Measurements from ENCODE around the gene OCA2. TPM values are rescaled to one million over a fixed set of nuclear protein-coding genes. Genes with fewer than 3 reads are reported as not detected.

Gene OCA2
- total and polyA plus RNA-seq, 2 of the 4 experiments (the other 2 are of a cell fraction): under 0.01 to 0.03 TPM

DNA sequence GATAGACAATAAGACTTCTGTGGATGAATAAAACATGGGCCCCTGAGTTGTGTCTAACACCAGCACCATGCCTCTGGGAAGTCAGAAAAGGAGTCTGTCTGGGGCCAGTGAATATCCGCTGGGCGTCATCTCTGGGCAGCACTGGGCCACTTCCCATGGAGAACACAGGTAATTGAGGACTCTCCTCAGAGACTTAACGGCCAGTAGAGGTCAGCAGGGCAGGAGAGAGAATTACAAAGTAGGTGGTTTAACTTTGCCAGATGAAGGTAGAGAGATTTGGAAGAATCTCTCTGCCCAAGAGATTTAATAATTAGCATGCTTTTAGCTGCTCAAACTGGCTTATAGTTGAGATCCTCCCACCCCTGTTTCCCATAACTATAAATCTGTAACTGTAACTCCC lies 65.7 kb downstream of the OCA2 start:
- no peaks in the 10 kb centered on the region for H3K27me3 ChIP-seq (ENCODE audit: control insufficient read depth, insufficient read depth, low read length)
- no peak for DNase-seq
- no peak overlapping the region for H2AFZ ChIP-seq (replicated peaks; ENCODE audit: low read length, poor library complexity)
- TF ChIP-seq, protein P1, sequence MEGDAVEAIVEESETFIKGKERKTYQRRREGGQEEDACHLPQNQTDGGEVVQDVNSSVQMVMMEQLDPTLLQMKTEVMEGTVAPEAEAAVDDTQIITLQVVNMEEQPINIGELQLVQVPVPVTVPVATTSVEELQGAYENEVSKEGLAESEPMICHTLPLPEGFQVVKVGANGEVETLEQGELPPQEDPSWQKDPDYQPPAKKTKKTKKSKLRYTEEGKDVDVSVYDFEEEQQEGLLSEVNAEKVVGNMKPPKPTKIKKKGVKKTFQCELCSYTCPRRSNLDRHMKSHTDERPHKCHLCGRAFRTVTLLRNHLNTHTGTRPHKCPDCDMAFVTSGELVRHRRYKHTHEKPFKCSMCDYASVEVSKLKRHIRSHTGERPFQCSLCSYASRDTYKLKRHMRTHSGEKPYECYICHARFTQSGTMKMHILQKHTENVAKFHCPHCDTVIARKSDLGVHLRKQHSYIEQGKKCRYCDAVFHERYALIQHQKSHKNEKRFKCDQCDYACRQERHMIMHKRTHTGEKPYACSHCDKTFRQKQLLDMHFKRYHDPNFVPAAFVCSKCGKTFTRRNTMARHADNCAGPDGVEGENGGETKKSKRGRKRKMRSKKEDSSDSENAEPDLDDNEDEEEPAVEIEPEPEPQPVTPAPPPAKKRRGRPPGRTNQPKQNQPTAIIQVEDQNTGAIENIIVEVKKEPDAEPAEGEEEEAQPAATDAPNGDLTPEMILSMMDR (conservative IDR thresholded peaks at IDR 0.05; ENCODE audit: low read depth, low read length): no peak
- TF ChIP-seq RAD21 (IDR thresholded peaks at IDR 0.05; ENCODE audit: low read length): no peak
- TF ChIP-seq, protein P2, sequence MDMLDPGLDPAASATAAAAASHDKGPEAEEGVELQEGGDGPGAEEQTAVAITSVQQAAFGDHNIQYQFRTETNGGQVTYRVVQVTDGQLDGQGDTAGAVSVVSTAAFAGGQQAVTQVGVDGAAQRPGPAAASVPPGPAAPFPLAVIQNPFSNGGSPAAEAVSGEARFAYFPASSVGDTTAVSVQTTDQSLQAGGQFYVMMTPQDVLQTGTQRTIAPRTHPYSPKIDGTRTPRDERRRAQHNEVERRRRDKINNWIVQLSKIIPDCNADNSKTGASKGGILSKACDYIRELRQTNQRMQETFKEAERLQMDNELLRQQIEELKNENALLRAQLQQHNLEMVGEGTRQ (IDR thresholded peaks at IDR 0.05; ENCODE audit: low read depth, low read length): no peak
- TF ChIP-seq MAZ (IDR thresholded peaks at IDR 0.05; ENCODE audit: borderline replicate concordance, low read depth, low read length): no peak
- no peak for TF ChIP-seq MXI1 (IDR thresholded peaks at IDR 0.05; ENCODE audit: borderline replicate concordance, low read depth, low read length)
- no peak for TF ChIP-seq SMC3 (IDR thresholded peaks at IDR 0.05; ENCODE audit: low read depth, low read length)
- TF ChIP-seq BHLHE40 (IDR thresholded peaks at IDR 0.05; ENCODE audit: low read depth, low read length): no peak
- no peak for TF ChIP-seq CEBPB (IDR thresholded peaks at IDR 0.05; ENCODE audit: low read depth, low read length)
- TF ChIP-seq POLR2A (IDR thresholded peaks at IDR 0.05; ENCODE audit: low read depth, low read length): no peak
- no peak for TF ChIP-seq MAFK (IDR thresholded peaks at IDR 0.05; ENCODE audit: low read depth, low read length)
- TF ChIP-seq CHD1 (IDR thresholded peaks at IDR 0.05; ENCODE audit: low read depth, low read length): no peak
- TF ChIP-seq RCOR1 (IDR thresholded peaks at IDR 0.05; ENCODE audit: insufficient replicate concordance, low read length): no peak
- TF ChIP-seq FOS (IDR thresholded peaks at IDR 0.05; ENCODE audit: low read depth, low read length): no peak
- TF ChIP-seq NFE2L2 (IDR thresholded peaks at IDR 0.05; ENCODE audit: low read depth, low read length): no peak
- H3K27ac ChIP-seq (ENCODE audit: insufficient read depth, low read length): no peak overlapping the region
- no peak overlapping the region for H3K56ac ChIP-seq (ENCODE audit: extremely low read depth, insufficient read depth, low read length)
- no peak overlapping the region for H3K4ac ChIP-seq (ENCODE audit: low read depth, low read length)
- CTCF ChIA-PET: no interaction called here
- H3K18ac ChIP-seq (ENCODE audit: low read depth, low read length): no peak overlapping the region
- no peaks in the 10 kb centered on the region for H3K79me1 ChIP-seq (ENCODE audit: low read depth in 1 of 2, low read length in 2 of 2)
- no peak overlapping the region for H2BK15ac ChIP-seq (ENCODE audit: low read depth, low read length)
- H4K20me1 ChIP-seq (ENCODE audit: insufficient read depth, low read length): no peaks in the 10 kb centered on the region
- POLR2A ChIA-PET (ENCODE audit: unreplicated experiment): no interaction called here
- WGBS, 2 experiments (ENCODE audit: extremely low coverage in 2 of 2, insufficient read length in 1 of 2): 60% methylated on average over 2 of the region's 3 CpGs; no CpG with 5 or more reads in 1 of the 2 experiments
- in situ Hi-C loops (cut with MboI; ENCODE audit: low sequenced_read_pairs): no loop called here
- H3K14ac ChIP-seq (replicated peaks; ENCODE audit: low read depth, low read length): no peak overlapping the region
- no peak overlapping the region for H2BK5ac ChIP-seq (ENCODE audit: low read depth, low read length, poor library complexity, severe bottlenecking)
- H2BK120ac ChIP-seq (ENCODE audit: low read depth, low read length): no peak overlapping the region
- H3K4me2 ChIP-seq (ENCODE audit: low read depth, low read length): no peak overlapping the region
- no peak for ATAC-seq (ENCODE audit: low read depth)
- no peak overlapping the region for H2AK9ac ChIP-seq (replicated peaks; ENCODE audit: low read depth, low read length, poor library complexity)
- no peak overlapping the region for H4K8ac ChIP-seq (ENCODE audit: low read depth in 2 of 2, low read length in 2 of 2)
- intact Hi-C loops (cut with micrococcal nuclease): no loop called here
- H2BK20ac ChIP-seq (ENCODE audit: low read depth, low read length): no peak overlapping the region
- BruUV-seq (replicated peaks): no TSS peak
- no peaks in the 10 kb centered on the region for H3K9me1 ChIP-seq (ENCODE audit: insufficient read depth, low read length)
- H3K36me3 ChIP-seq (ENCODE audit: control insufficient read depth, insufficient read depth, low read length): no peaks in the 10 kb centered on the region
- H3K4me1 ChIP-seq (ENCODE audit: control insufficient read depth, insufficient read depth, low read length): no peaks in the 10 kb centered on the region
- no peak overlapping the region for H3K9ac ChIP-seq (ENCODE audit: low read depth, low read length)
- H4K91ac ChIP-seq (ENCODE audit: insufficient read depth, low read depth, low read length): no peak overlapping the region
- H3K23ac ChIP-seq (ENCODE audit: low read depth, low read length): no peak overlapping the region
- dilution Hi-C loops (cut with HindIII; ENCODE audit: low sequenced_read_pairs, unreplicated experiment): no loop called here
- H4K5ac ChIP-seq (ENCODE audit: low read depth, low read length): no peak overlapping the region
- H2AK5ac ChIP-seq (ENCODE audit: low read depth, low read length): no peak overlapping the region
- H3K4me3 ChIP-seq (ENCODE audit: insufficient read depth, low read depth, low read length): no peak overlapping the region
- H3K9me3 ChIP-seq (ENCODE audit: control insufficient read depth, insufficient read depth, low read length): no peaks in the 10 kb centered on the region; the same call in 1 of the 2 replicates

Measured in IMR-90 (cell line).